NCI-H146 treated with DMSO at 0.1 percent for 48 hours (cell line): ENCODE measurements around the gene PLAAT2.

Experiments
- DNase-seq: peaks from one replicate; lab custom pipeline; 2025; ENCODE audit not compliant: unreplicated experiment; lab: John Stamatoyannopoulos, UW

The PLAAT2 gene

GRCh38 chr11:63523151-63523550, 40.0 kb downstream of the PLAAT2 start:
- DNase-seq: no peak

- DNase-seq: no peak
These were observed 41.3 kb downstream of the PLAAT2 start for GRCh38 chr11:63521896-63522295.

GRCh38 chr11:63520606-63521170, 42.5 kb downstream of the PLAAT2 start:
- no peak for DNase-seq

GRCh38 chr11:63518548-63518947, 44.6 kb downstream of the PLAAT2 start:
- DNase-seq: no peak

- DNase-seq: no peak
These were observed 46.0 kb downstream of the PLAAT2 start for GRCh38 chr11:63517156-63517555.

GRCh38 chr11:63516109-63516508, 47.1 kb downstream of the PLAAT2 start:
- no peak for DNase-seq

GRCh38 chr11:63512816-63513215, 50.4 kb downstream of the PLAAT2 start:
- no peak for DNase-seq

- no peak for DNase-seq
These were observed 52.0 kb downstream of the PLAAT2 start for GRCh38 chr11:63511048-63511748.

- DNase-seq: no peak
These were observed 52.7 kb downstream of the PLAAT2 start for GRCh38 chr11:63510360-63511047.

- DNase-seq: no peak
These were observed 54.4 kb downstream of the PLAAT2 start for GRCh38 chr11:63508745-63509144.

- DNase-seq: no peak
These were observed 55.2 kb downstream of the PLAAT2 start for GRCh38 chr11:63508009-63508408.

- DNase-seq: no peak
These were observed 55.7 kb downstream of the PLAAT2 start for GRCh38 chr11:63507511-63507910.

GRCh38 chr11:63506876-63507275, 56.3 kb downstream of the PLAAT2 start:
- DNase-seq: no peak

- DNase-seq: no peak
These were observed 57.2 kb downstream of the PLAAT2 start, which contains the start of gene LGALS12 for GRCh38 chr11:63505857-63506528. LGALS12 (plus strand) TSS chr11:63506084; CDS start chr11:63506459, 375 bp downstream.

- DNase-seq: no peak
These were observed 58.1 kb downstream of the PLAAT2 start for GRCh38 chr11:63504933-63505586.

GRCh38 chr11:63504054-63504453, 59.1 kb downstream of the PLAAT2 start:
- no peak for DNase-seq

GRCh38 chr11:63503492-63503891, 59.7 kb downstream of the PLAAT2 start:
- no peak for DNase-seq
